Measurements from ENCODE around the gene CDK5RAP2. TPM values are rescaled to one million over a fixed set of nuclear protein-coding genes. Genes with fewer than 3 reads are reported as not detected.

The CDK5RAP2 gene
- total RNA-seq, 4 donors from 2014 or later: 57.4 to 86.3 (median 70.3) TPM

DNA sequence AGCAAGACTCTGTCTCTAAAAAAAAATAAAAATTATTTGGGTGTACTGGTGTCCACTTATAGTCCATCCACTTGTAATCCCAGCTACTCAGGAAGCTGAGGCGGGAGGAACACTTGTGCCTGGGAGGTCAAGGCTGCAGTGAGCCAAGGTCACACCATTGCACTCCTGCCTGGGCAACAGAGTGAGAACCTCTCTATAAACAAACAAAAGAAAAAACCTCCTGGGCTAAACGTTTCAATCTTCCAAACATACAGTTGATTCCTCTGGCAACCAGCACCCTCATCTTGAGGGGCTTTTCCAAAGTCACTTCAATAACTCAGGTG, 13.9 kb upstream of the CDK5RAP2 start:
- H3K36me3 ChIP-seq: no peaks in the 10 kb centered on the region
- no peak for DNase-seq
- TF ChIP-seq, protein P1, sequence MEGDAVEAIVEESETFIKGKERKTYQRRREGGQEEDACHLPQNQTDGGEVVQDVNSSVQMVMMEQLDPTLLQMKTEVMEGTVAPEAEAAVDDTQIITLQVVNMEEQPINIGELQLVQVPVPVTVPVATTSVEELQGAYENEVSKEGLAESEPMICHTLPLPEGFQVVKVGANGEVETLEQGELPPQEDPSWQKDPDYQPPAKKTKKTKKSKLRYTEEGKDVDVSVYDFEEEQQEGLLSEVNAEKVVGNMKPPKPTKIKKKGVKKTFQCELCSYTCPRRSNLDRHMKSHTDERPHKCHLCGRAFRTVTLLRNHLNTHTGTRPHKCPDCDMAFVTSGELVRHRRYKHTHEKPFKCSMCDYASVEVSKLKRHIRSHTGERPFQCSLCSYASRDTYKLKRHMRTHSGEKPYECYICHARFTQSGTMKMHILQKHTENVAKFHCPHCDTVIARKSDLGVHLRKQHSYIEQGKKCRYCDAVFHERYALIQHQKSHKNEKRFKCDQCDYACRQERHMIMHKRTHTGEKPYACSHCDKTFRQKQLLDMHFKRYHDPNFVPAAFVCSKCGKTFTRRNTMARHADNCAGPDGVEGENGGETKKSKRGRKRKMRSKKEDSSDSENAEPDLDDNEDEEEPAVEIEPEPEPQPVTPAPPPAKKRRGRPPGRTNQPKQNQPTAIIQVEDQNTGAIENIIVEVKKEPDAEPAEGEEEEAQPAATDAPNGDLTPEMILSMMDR (IDR thresholded peaks at IDR 0.05 in 4 of 5, conservative IDR thresholded peaks at IDR 0.05 in 1 of 5): no peak
- no peak for TF ChIP-seq POLR2A (IDR thresholded peaks at IDR 0.05)
- in situ Hi-C loops (cut with MboI; ENCODE audit: low sequenced_read_pairs in 4 of 4): no loop called here
- ATAC-seq: no peak
- H3K4me3 ChIP-seq: no peak overlapping the region
- no peak overlapping the region for H3K27ac ChIP-seq
- H3K9me3 ChIP-seq: no peaks in the 10 kb centered on the region
- no peaks in the 10 kb centered on the region for H3K4me1 ChIP-seq
- intact Hi-C loops (cut with DNase I; ENCODE audit: low total_unique reads): no loop called here
- no peaks in the 10 kb centered on the region for H3K27me3 ChIP-seq

DNA sequence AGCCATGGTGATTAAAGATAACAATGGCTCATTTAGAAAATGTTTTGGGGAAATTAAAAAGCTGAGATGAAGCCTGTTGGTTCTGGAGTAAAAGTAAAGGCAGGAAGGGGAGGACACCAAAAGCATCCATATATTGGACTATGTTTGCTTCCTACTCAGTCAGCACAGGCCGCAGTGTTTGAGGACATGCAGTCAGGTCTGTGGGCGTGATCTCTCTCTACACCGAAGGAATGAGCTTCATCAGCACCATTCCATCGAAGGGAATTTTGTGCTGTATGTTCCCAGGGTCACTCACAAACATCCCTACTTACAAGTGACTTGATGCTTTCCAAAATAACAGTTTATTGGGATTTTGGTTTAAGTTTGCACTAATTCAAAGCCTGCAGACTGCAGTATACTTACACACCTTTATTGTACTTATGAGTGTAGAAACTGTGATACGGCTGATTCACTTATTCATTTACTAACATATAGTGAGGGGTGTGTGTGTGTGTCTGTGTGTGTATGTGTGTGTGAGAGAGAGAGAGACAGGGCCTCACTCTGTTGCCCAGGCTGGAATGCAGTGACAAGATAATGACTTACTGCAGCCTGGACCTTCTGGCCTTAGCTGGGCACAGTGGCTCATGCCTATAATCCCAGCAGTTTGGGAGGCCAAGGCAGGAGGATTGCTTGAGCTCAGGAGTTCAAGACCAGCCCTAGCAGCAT, 13.4 kb upstream of the CDK5RAP2 start:
- Histone ChIP-seq H3K4me3 (no peak overlapping the region), H3K27ac (no peak overlapping the region), H3K4me1 (no peaks in the 10 kb centered on the region), H3K36me3 (no peaks in the 10 kb centered on the region), H3K9me3 (no peaks in the 10 kb centered on the region), H3K27me3 (no peaks in the 10 kb centered on the region)
- TF ChIP-seq, protein P1 (IDR thresholded peaks at IDR 0.05 in 4 of 5, conservative IDR thresholded peaks at IDR 0.05 in 1 of 5): no peak
- no peak for TF ChIP-seq POLR2A (IDR thresholded peaks at IDR 0.05)
- no peak for DNase-seq
- no peak for ATAC-seq
- intact Hi-C loops (cut with DNase I; ENCODE audit: low total_unique reads): no loop called here
- in situ Hi-C loops (cut with MboI; ENCODE audit: low sequenced_read_pairs in 4 of 4): no loop called here

DNA sequence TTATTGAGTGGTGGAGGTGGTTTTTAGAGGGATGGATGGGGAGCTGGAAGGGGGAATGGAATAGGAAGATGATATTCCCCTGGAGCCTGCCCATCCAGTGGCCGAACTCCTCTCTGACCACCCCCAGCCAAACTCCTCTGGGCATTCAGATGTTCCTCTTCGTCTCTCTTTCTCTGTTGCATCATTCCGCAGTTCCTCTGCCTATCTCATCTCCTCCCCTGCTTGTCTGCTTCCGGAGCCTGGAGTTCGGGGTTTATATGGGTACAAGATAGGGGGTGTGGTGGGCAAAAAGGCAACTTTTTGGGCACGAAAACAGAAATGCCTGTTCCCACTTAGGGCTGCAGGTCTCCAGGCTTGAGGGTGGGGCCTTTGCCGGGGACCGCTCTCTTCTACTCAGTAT, 12.2 kb upstream of the CDK5RAP2 start:
- no peaks in the 10 kb centered on the region for H3K9me3 ChIP-seq
- in situ Hi-C loops (cut with MboI; ENCODE audit: low sequenced_read_pairs in 4 of 4): no loop called here
- no peaks in the 10 kb centered on the region for H3K4me1 ChIP-seq
- no peaks in the 10 kb centered on the region for H3K27me3 ChIP-seq
- no peak overlapping the region for H3K27ac ChIP-seq
- DNase-seq (no peak), ATAC-seq (no peak)
- no peaks in the 10 kb centered on the region for H3K36me3 ChIP-seq
- TF ChIP-seq POLR2A (IDR thresholded peaks at IDR 0.05): no peak
- TF ChIP-seq, protein P1 (IDR thresholded peaks at IDR 0.05 in 4 of 5, conservative IDR thresholded peaks at IDR 0.05 in 1 of 5): no peak
- H3K4me3 ChIP-seq: no peak overlapping the region
- intact Hi-C loops (cut with DNase I; ENCODE audit: low total_unique reads): no loop called here

DNA sequence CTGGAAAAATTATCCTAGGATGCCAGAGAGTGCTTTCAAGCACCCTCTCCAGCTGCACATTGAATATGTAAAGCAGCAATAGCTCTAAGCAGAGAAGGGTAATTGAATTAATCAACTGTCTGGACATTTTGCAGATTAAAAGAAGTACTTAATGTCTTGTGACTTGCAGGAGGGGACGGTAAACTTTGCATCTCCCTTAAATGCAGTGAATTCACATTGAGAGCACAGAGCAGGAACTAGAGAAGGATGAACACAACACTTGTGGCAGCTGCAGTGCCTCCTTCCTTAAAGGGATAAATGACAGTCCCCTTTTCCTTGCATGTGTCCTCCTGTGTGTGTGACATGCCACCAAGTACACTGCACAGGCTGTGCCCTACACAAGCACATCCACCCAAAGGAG, 7.4 kb upstream of the CDK5RAP2 start:
- peaks cover 8 to 15% of the 10 kb centered on the region in 2 donors for H3K4me1 ChIP-seq
- no peaks in the 10 kb centered on the region for H3K36me3 ChIP-seq
- intact Hi-C loops (cut with DNase I; ENCODE audit: low total_unique reads) (loop anchor here (10.0 kb wide), 2 partner anchors 257 to 783 kb away; partner anchors contain the start of gene PSMD5), in situ Hi-C loops (cut with MboI; ENCODE audit: low sequenced_read_pairs in 4 of 4) (no loop called here)
- H3K9me3 ChIP-seq: no peaks in the 10 kb centered on the region
- no peak for DNase-seq
- no peak overlapping the region for H3K4me3 ChIP-seq
- H3K27ac ChIP-seq: no peak overlapping the region
- no peak for TF ChIP-seq POLR2A (IDR thresholded peaks at IDR 0.05)
- TF ChIP-seq, protein P1 (IDR thresholded peaks at IDR 0.05 in 4 of 5, conservative IDR thresholded peaks at IDR 0.05 in 1 of 5): no peak
- H3K27me3 ChIP-seq: no peaks in the 10 kb centered on the region
- no peak for ATAC-seq
